Measurements from ENCODE around the gene TEX51. TPM values are rescaled to one million over a fixed set of nuclear protein-coding genes. Genes with fewer than 3 reads are reported as not detected.

TEX51 gene
- total RNA-seq, 2 donors from 2014 or later: 1.3 TPM; not detected in 1

- Histone ChIP-seq H3K4me1 (replicated peaks) (no peaks in the 10 kb centered on the region), H3K9me3 (no peaks in the 10 kb centered on the region), H3K27me3 (replicated peaks; ENCODE audit: insufficient read depth) (no peaks in the 10 kb centered on the region), H3K4me3 (no peak overlapping the region), H3K36me3 (no peaks in the 10 kb centered on the region), H3K27ac (no peak overlapping the region)
- intact Hi-C loops (cut with DNase I): no loop called here
- WGBS: 86% methylated on average over 1 of the region's 1 CpG
- TF ChIP-seq CTCF (IDR thresholded peaks at IDR 0.05) (no peak), POLR2A (IDR thresholded peaks at IDR 0.05) (no peak), POLR2AphosphoS5 (IDR thresholded peaks at IDR 0.05) (no peak)
- DNase-seq (ENCODE audit: low spot score): no peak
Observed at GRCh38 chr2:126851756-126852155, 46.9 kb upstream of the TEX51 start.

- no peaks in the 10 kb centered on the region for H3K4me1 ChIP-seq (replicated peaks)
- H3K9me3 ChIP-seq: no peaks in the 10 kb centered on the region
- no peaks in the 10 kb centered on the region for H3K36me3 ChIP-seq
- WGBS: 88% methylated on average over 1 of the region's 1 CpG
- no peak for TF ChIP-seq CTCF (IDR thresholded peaks at IDR 0.05)
- TF ChIP-seq POLR2AphosphoS5 (IDR thresholded peaks at IDR 0.05): no peak
- no peak for TF ChIP-seq POLR2A (IDR thresholded peaks at IDR 0.05)
- no peak overlapping the region for H3K4me3 ChIP-seq
- intact Hi-C loops (cut with DNase I): no loop called here
- H3K27me3 ChIP-seq (replicated peaks; ENCODE audit: insufficient read depth): no peaks in the 10 kb centered on the region
- no peak overlapping the region for H3K27ac ChIP-seq
- DNase-seq (ENCODE audit: low spot score): no peak
Observed at GRCh38 chr2:126852361-126852760, 46.3 kb upstream of the TEX51 start.

- WGBS: 43% methylated on average over 3 of the region's 3 CpGs
- no peaks in the 10 kb centered on the region for H3K9me3 ChIP-seq
- no peaks in the 10 kb centered on the region for H3K27me3 ChIP-seq (replicated peaks; ENCODE audit: insufficient read depth)
- intact Hi-C loops (cut with DNase I): no loop called here
- H3K36me3 ChIP-seq: no peaks in the 10 kb centered on the region
- DNase-seq (ENCODE audit: low spot score): no peak
- H3K27ac ChIP-seq: no peak overlapping the region
- no peak overlapping the region for H3K4me3 ChIP-seq
- TF ChIP-seq POLR2AphosphoS5 (IDR thresholded peaks at IDR 0.05) (no peak), POLR2A (IDR thresholded peaks at IDR 0.05) (no peak), CTCF (IDR thresholded peaks at IDR 0.05) (no peak)
- no peaks in the 10 kb centered on the region for H3K4me1 ChIP-seq (replicated peaks)
Observed at GRCh38 chr2:126855606-126856005, 43.1 kb upstream of the TEX51 start.

- WGBS: 81% methylated on average over 6 of the region's 6 CpGs
- TF ChIP-seq POLR2A (IDR thresholded peaks at IDR 0.05) (no peak), CTCF (IDR thresholded peaks at IDR 0.05) (no peak), POLR2AphosphoS5 (IDR thresholded peaks at IDR 0.05) (no peak)
- Histone ChIP-seq H3K4me1 (replicated peaks) (no peaks in the 10 kb centered on the region), H3K27ac (no peak overlapping the region), H3K9me3 (no peaks in the 10 kb centered on the region), H3K27me3 (replicated peaks; ENCODE audit: insufficient read depth) (no peaks in the 10 kb centered on the region), H3K4me3 (no peak overlapping the region), H3K36me3 (no peaks in the 10 kb centered on the region)
- no peak for DNase-seq (ENCODE audit: low spot score)
- intact Hi-C loops (cut with DNase I): no loop called here
Observed at GRCh38 chr2:126856403-126856802, 42.3 kb upstream of the TEX51 start.

- H3K27ac ChIP-seq: no peak overlapping the region
- H3K36me3 ChIP-seq: no peaks in the 10 kb centered on the region
- TF ChIP-seq CTCF (IDR thresholded peaks at IDR 0.05) (no peak), POLR2AphosphoS5 (IDR thresholded peaks at IDR 0.05) (no peak), POLR2A (IDR thresholded peaks at IDR 0.05) (no peak)
- H3K27me3 ChIP-seq (replicated peaks; ENCODE audit: insufficient read depth): no peaks in the 10 kb centered on the region
- intact Hi-C loops (cut with DNase I): no loop called here
- H3K4me3 ChIP-seq: no peak overlapping the region
- no peaks in the 10 kb centered on the region for H3K4me1 ChIP-seq (replicated peaks)
- 77% methylated on average over 3 of the region's 3 CpGs for WGBS
- DNase-seq (ENCODE audit: low spot score): no peak
- no peaks in the 10 kb centered on the region for H3K9me3 ChIP-seq
Observed at GRCh38 chr2:126857502-126857901, 41.2 kb upstream of the TEX51 start.

Data from prostate gland (tissue), 2 donors.